IPS-15b (cell line): Measurements from ENCODE around the gene POLRMT.
A peak's percentile ranks its signal among the peaks of the same experiment; 100 is the strongest.

Source experiments
- H3K27me3 ChIP-seq: one replicate; pipeline ENCODE4 v1.6.1; 2013; ENCODE audit warnings: low read length; ENCODE audit not compliant: control insufficient read depth, insufficient read depth
- H3K36me3 ChIP-seq: one replicate; pipeline ENCODE4 v1.6.1; 2013; ENCODE audit warnings: low read length; ENCODE audit not compliant: control insufficient read depth, insufficient read depth
- H3K4me1 ChIP-seq: one replicate; pipeline ENCODE4 v1.6.1; 2013; ENCODE audit warnings: mild to moderate bottlenecking, low read length; ENCODE audit not compliant: control insufficient read depth, insufficient read depth
- H3K4me3 ChIP-seq: one replicate; pipeline ENCODE4 v1.5.1; 2013; ENCODE audit warnings: low read depth, low read length
- H3K9ac ChIP-seq: one replicate; pipeline ENCODE4 v1.6.1; 2013; ENCODE audit warnings: low read depth, mild to moderate bottlenecking, low read length
- H3K9me3 ChIP-seq: one replicate; pipeline ENCODE4 v1.6.1; 2013; ENCODE audit warnings: mild to moderate bottlenecking, low read length; ENCODE audit not compliant: control insufficient read depth, insufficient read depth

Gene POLRMT

DNA sequence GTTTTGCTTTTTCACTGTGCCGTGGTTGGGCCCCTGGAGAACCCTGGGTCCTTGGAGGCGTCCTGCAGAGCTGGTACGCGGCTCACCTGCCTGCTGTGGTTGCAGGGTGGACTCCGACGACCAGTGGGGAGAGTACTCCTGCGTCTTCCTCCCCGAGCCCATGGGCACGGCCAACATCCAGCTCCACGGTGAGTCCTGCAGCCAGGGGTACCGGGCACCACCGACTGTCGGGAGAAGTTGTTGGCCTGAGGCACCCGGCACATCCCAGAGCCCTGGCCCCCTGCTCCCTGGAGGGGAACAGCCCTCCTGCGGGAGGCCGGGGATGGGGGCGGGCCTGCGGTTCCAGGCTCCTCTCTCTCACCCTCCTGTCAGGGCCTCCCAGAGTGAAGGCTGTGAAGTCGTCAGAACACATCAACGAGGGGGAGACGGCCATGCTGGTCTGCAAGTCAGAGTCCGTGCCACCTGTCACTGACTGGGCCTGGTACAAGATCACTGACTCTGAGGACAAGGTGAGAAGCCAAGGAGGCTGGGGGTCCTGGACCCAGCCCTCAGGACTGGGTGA is 53.0 kb downstream of the POLRMT start:
- no peaks in the 10 kb centered on the region for H3K27me3 ChIP-seq
- no peak overlapping the region for H3K4me3 ChIP-seq
- H3K36me3 ChIP-seq = peaks cover 60% of the 10 kb centered on the region
- H3K9ac ChIP-seq = no peak overlapping the region
- no peaks in the 10 kb centered on the region for H3K4me1 ChIP-seq
- no peaks in the 10 kb centered on the region for H3K9me3 ChIP-seq

GRCh38 chr19:579842-580155 is 53.5 kb downstream of the POLRMT start:
- H3K9ac ChIP-seq = no peak overlapping the region
- no peaks in the 10 kb centered on the region for H3K27me3 ChIP-seq
- no peaks in the 10 kb centered on the region for H3K9me3 ChIP-seq
- H3K4me1 ChIP-seq = peaks cover 3% of the 10 kb centered on the region
- no peak overlapping the region for H3K4me3 ChIP-seq
- peaks cover 60% of the 10 kb centered on the region for H3K36me3 ChIP-seq

DNA sequence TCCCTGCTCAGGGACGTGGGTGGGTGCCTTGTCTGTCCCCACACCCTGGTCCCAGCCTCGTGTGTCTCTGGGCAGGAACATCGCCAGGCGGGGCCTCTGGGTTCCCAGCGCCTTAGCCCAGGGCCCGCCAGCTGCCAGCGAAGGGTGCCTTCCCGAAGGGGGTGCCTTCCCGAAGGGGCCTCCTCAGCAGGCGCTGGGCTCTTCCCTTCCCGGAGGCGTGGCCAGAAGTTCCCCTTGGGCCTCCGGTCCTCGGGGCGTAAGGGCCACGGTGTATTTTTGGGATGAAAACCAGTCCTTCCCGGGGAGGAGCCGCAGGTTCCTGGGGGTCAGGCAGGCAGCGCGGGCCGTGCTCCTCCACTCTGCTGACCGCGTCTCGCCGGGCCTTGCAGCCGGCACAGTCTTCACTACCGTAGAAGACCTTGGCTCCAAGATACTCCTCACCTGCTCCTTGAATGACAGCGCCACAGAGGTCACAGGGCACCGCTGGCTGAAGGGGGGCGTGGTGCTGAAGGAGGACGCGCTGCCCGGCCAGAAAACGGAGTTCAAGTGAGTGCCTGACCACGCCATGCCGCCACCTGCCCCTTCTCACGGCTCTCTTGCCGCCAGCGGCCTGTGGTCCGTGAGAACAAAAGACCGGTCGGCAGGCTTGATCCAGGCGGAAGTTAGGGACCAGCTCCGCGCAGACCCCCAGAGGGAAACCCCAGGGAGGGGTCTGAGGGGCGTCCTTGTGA is 54.1 kb downstream of the POLRMT start:
- Histone ChIP-seq H3K36me3 (peaks cover 60% of the 10 kb centered on the region), H3K4me1 (peaks cover 6% of the 10 kb centered on the region), H3K4me3 (no peak overlapping the region), H3K27me3 (no peaks in the 10 kb centered on the region), H3K9ac (no peak overlapping the region), H3K9me3 (no peaks in the 10 kb centered on the region)

- Histone ChIP-seq H3K4me1 (peaks cover 6% of the 10 kb centered on the region), H3K36me3 (peaks cover 52% of the 10 kb centered on the region), H3K9ac (no peak overlapping the region), H3K4me3 (no peak overlapping the region), H3K9me3 (no peaks in the 10 kb centered on the region), H3K27me3 (no peaks in the 10 kb centered on the region)
These were observed 55.6 kb downstream of the POLRMT start for GRCh38 chr19:577439-578392.

GRCh38 chr19:576768-577438 is 56.4 kb downstream of the POLRMT start:
- Histone ChIP-seq H3K36me3 (peaks cover 45% of the 10 kb centered on the region), H3K9ac (no peak overlapping the region), H3K9me3 (no peaks in the 10 kb centered on the region), H3K4me1 (peaks cover 6% of the 10 kb centered on the region), H3K4me3 (no peak overlapping the region), H3K27me3 (no peaks in the 10 kb centered on the region)

GRCh38 chr19:575527-576506 is 57.5 kb downstream of the POLRMT start:
- peak overlapping the region; percentile 37 for H3K9ac ChIP-seq
- peaks cover 36% of the 10 kb centered on the region for H3K36me3 ChIP-seq
- peaks cover 6% of the 10 kb centered on the region for H3K4me1 ChIP-seq
- H3K4me3 ChIP-seq = no peak overlapping the region
- no peaks in the 10 kb centered on the region for H3K27me3 ChIP-seq
- no peaks in the 10 kb centered on the region for H3K9me3 ChIP-seq

DNA sequence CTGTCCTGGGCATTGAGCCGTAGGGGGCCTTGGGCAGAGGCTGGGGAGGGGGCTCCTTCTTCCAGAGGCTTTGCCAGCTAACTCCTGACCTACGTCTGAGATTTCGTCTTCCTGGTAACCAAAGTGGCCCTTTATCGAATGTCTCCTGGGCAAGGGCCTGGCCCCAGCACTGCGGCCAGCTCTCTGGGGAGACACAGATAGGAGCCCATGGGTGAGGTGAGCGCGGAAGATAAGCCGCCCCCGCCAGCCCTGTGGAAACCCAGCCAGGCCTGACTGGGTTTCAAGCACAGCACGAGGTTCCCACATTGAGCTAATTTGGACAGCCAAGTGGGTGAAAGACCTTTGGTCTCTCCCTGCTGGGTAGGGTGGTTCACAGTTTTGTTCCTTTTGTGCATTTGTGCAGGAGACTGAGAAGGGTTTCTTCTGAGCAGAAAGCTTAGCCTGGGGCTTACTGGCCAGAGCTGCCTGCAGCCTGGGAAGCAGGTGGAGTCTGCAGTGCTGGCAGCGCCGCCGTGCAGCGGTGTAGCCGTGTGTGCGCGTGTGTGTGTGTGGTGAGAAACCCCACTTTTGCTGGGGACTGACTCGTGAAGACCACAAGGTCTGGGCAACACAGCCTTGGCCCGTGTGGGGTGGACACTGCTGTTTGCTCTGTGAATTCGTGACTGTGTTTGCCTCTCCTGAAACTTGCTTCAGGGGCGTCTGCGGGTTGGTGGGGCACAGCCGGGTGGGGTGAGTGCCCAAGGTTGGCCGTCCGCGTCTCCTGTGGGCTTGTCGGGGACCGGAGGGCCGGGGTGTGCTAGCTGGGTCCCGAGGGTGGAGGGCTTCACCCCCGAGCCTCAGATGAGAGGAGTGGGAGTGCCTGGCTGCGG is 58.4 kb downstream of the POLRMT start:
- Histone ChIP-seq H3K9ac (peak overlapping the region; percentile 81), H3K9me3 (no peaks in the 10 kb centered on the region), H3K36me3 (peaks cover 29% of the 10 kb centered on the region), H3K4me3 (peak overlapping the region; percentile 52), H3K27me3 (no peaks in the 10 kb centered on the region), H3K4me1 (peaks cover 6% of the 10 kb centered on the region)

DNA sequence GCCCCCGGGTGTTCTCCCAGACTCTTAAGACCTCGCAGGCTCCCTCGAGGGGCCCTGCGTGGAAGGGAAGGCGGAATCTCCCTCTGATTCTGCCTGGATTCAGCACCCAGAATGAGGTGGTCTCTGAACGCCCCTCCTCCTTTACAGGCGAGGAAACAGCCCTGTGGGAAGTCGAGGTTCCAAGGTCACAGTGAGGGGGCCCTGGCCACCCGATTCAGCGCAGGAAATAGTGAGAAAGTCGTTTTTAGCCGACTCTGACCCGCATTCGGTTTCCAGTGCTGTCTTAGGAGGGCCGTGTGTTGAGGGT is 59.9 kb downstream of the POLRMT start:
- peaks cover 17% of the 10 kb centered on the region for H3K36me3 ChIP-seq
- H3K27me3 ChIP-seq = no peaks in the 10 kb centered on the region
- peak overlapping the region; percentile 95 for H3K4me3 ChIP-seq
- H3K4me1 ChIP-seq = peaks cover 6% of the 10 kb centered on the region
- H3K9ac ChIP-seq = peak overlapping the region; percentile 92
- H3K9me3 ChIP-seq = no peaks in the 10 kb centered on the region

DNA sequence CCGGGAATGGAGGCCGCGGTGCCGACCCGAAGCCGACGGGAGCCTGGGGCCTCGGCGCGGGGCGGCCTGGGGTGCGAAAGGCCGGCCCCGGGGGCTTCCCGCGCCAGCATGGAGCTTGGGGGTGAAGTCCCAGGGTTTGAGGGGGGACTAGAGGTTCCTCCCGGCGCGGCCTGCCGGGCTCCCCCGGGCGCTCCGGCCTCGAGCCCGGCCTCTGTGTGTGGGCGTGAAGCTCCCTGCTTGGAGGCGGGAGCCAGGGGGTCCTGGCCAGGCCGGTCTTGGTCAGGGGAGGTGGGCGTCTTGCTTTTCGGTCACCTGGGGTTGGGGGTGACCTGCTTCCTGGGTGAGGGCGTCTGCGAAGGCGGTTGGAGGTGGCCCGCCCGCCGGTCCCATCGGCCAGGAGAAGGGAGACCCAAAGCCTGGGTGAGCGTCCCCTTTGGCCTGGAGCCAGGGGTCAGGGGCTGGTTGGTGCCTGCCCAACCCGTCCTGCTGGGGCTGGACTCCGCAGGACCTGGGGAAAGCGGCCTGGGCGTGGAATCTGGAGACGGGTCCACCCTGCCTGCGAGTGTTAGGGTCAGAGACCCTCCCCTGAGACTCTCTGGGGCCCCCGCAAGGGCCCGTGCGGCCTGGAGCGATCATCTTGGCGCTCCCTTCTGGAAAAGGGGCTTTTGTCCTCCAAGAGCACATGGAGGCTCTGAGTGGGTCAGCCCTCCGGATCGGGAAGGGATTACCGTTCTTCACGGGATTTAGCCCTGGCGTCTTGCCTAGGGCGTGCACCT is 60.4 kb downstream of the POLRMT start:
- no peaks in the 10 kb centered on the region for H3K9me3 ChIP-seq
- H3K9ac ChIP-seq = peak overlapping the region; percentile 92
- peaks cover 12% of the 10 kb centered on the region for H3K36me3 ChIP-seq
- H3K4me1 ChIP-seq = peaks cover 6% of the 10 kb centered on the region
- no peaks in the 10 kb centered on the region for H3K27me3 ChIP-seq
- H3K4me3 ChIP-seq = peak overlapping the region; percentile 95
